IMR-90 (cell line): ENCODE measurements around the gene IMMP1L.

ENCODE experiments used
- BHLHE40 ChIP-seq: fragments of 150-350 bp; IDR thresholded peaks from 2 replicates; pipeline ENCODE4 v1.6.1; 2016; ENCODE audit warnings: mild to moderate bottlenecking, low read depth, low read length
- CEBPB ChIP-seq: IDR thresholded peaks from 2 replicates; pipeline ENCODE4 v1.6.1; 2012; ENCODE audit warnings: low read depth, low read length, improper control_type of control experiment
- FOS ChIP-seq: fragments of 150-350 bp; IDR thresholded peaks from 2 replicates; pipeline ENCODE4 v1.6.1; 2016; ENCODE audit warnings: low read depth, low read length
- MAFK ChIP-seq: IDR thresholded peaks from 2 replicates; pipeline ENCODE4 v1.6.1; 2012; ENCODE audit warnings: low read depth, low read length, improper control_type of control experiment
- MAZ ChIP-seq: IDR thresholded peaks from 2 replicates; pipeline ENCODE4 v1.6.1; 2012; ENCODE audit warnings: low read depth, mild to moderate bottlenecking, low read length, improper control_type of control experiment, moderate library complexity, borderline replicate concordance
- MXI1 ChIP-seq: IDR thresholded peaks from 2 replicates; pipeline ENCODE4 v1.6.1; 2012; ENCODE audit warnings: low read depth, mild to moderate bottlenecking, low read length, moderate library complexity, borderline replicate concordance
- POLR2A ChIP-seq: IDR thresholded peaks from 2 replicates; pipeline ENCODE4 v1.6.1; 2012; ENCODE audit warnings: mild to moderate bottlenecking, low read depth, low read length
- RAD21 ChIP-seq: IDR thresholded peaks from 2 replicates; pipeline ENCODE4 v1.6.1; 2012; ENCODE audit warnings: low read length, improper control_type of control experiment
- RCOR1 ChIP-seq: IDR thresholded peaks from 2 replicates; pipeline ENCODE4 v1.6.1; 2012; ENCODE audit warnings: mild to moderate bottlenecking, low read length, improper control_type of control experiment; ENCODE audit not compliant: insufficient replicate concordance
- RFX5 ChIP-seq: IDR thresholded peaks from 2 replicates; pipeline ENCODE4 v1.8.0; 2012; ENCODE audit warnings: low read depth, mild to moderate bottlenecking, low read length, moderate library complexity
- TF ChIP-seq, protein P1 (sequence below): conservative IDR thresholded peaks from 2 replicates; pipeline ENCODE4 v1.5.1; 2012; ENCODE audit warnings: mild to moderate bottlenecking, low read depth, low read length, improper control_type of control experiment
- TF ChIP-seq, protein P2 (sequence below): fragments of 150-350 bp; IDR thresholded peaks from 2 replicates; pipeline ENCODE4 v1.6.1; 2016; ENCODE audit warnings: low read depth, mild to moderate bottlenecking, low read length, moderate library complexity, borderline replicate concordance
- TF ChIP-seq, protein P3 (sequence below): fragments of 150-350 bp; IDR thresholded peaks from 2 replicates; pipeline ENCODE4 v1.6.1; 2017; ENCODE audit warnings: mild to moderate bottlenecking, antibody characterized with exemption, low read length, low read depth

DNA sequence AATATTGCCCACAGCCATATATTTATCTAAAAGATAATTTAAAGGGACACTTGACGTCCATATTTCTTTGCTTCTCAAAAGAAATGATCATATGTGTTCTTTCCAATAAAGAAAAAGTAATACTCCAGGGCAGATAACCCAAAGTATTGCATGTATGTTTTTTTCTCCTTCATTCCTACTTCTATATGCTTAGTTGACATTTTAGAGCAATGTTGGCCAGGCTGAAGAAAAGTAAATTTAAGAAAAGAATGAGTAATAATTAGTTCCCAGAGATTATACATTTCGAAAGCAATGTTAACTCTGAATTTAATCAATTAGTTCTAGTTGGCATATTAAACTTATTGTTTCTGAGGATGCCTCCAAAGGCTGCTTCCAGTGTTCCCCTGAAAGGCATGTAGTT, 91.6 kb downstream of the IMMP1L start:
- TF ChIP-seq, protein P1, sequence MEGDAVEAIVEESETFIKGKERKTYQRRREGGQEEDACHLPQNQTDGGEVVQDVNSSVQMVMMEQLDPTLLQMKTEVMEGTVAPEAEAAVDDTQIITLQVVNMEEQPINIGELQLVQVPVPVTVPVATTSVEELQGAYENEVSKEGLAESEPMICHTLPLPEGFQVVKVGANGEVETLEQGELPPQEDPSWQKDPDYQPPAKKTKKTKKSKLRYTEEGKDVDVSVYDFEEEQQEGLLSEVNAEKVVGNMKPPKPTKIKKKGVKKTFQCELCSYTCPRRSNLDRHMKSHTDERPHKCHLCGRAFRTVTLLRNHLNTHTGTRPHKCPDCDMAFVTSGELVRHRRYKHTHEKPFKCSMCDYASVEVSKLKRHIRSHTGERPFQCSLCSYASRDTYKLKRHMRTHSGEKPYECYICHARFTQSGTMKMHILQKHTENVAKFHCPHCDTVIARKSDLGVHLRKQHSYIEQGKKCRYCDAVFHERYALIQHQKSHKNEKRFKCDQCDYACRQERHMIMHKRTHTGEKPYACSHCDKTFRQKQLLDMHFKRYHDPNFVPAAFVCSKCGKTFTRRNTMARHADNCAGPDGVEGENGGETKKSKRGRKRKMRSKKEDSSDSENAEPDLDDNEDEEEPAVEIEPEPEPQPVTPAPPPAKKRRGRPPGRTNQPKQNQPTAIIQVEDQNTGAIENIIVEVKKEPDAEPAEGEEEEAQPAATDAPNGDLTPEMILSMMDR: no peak
- TF ChIP-seq POLR2A: no peak
- TF ChIP-seq BHLHE40: no peak
- no peak for TF ChIP-seq RAD21
- TF ChIP-seq MXI1: no peak
- TF ChIP-seq, protein P2, sequence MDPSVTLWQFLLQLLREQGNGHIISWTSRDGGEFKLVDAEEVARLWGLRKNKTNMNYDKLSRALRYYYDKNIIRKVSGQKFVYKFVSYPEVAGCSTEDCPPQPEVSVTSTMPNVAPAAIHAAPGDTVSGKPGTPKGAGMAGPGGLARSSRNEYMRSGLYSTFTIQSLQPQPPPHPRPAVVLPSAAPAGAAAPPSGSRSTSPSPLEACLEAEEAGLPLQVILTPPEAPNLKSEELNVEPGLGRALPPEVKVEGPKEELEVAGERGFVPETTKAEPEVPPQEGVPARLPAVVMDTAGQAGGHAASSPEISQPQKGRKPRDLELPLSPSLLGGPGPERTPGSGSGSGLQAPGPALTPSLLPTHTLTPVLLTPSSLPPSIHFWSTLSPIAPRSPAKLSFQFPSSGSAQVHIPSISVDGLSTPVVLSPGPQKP: no peak
- TF ChIP-seq FOS: no peak
- no peak for TF ChIP-seq RFX5
- no peak for TF ChIP-seq CEBPB
- TF ChIP-seq MAFK: peak; percentile 21; the same call in 1 of the 2 replicates
- TF ChIP-seq, protein P3, sequence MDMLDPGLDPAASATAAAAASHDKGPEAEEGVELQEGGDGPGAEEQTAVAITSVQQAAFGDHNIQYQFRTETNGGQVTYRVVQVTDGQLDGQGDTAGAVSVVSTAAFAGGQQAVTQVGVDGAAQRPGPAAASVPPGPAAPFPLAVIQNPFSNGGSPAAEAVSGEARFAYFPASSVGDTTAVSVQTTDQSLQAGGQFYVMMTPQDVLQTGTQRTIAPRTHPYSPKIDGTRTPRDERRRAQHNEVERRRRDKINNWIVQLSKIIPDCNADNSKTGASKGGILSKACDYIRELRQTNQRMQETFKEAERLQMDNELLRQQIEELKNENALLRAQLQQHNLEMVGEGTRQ: no peak
- no peak for TF ChIP-seq MAZ
- no peak for TF ChIP-seq RCOR1
